ENCODE measurements around the gene EFCAB11.

- TF ChIP-seq POLR2A (IDR thresholded peaks at IDR 0.05): no peak
- TF ChIP-seq, protein P1, sequence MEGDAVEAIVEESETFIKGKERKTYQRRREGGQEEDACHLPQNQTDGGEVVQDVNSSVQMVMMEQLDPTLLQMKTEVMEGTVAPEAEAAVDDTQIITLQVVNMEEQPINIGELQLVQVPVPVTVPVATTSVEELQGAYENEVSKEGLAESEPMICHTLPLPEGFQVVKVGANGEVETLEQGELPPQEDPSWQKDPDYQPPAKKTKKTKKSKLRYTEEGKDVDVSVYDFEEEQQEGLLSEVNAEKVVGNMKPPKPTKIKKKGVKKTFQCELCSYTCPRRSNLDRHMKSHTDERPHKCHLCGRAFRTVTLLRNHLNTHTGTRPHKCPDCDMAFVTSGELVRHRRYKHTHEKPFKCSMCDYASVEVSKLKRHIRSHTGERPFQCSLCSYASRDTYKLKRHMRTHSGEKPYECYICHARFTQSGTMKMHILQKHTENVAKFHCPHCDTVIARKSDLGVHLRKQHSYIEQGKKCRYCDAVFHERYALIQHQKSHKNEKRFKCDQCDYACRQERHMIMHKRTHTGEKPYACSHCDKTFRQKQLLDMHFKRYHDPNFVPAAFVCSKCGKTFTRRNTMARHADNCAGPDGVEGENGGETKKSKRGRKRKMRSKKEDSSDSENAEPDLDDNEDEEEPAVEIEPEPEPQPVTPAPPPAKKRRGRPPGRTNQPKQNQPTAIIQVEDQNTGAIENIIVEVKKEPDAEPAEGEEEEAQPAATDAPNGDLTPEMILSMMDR (IDR thresholded peaks at IDR 0.05): no peak
These were observed 207.9 kb downstream of the EFCAB11 start for GRCh38 chr14:89746654-89747053.
